Tibial artery (tissue), 4 donors: ENCODE data around the gene GALT.

ENCODE experiments used
- DNase-seq, 2 donors: peaks; one replicate each; pipeline ENCODE4 v3.0.0-alpha.2; 2019
- H3K27ac ChIP-seq, 2 donors: fragments of 200-600 bp; sonication (generic) in 1 of 2; 1 replicate in 1 of 2; 2 replicates in 1 of 2; pipeline ENCODE4 v1.5.1; 2018 to 2019; ENCODE audit warnings: mild to moderate bottlenecking in 1 of 2
- H3K27me3 ChIP-seq, 2 donors: fragments of 200-600 bp; sonication (generic) in 1 of 2; one replicate each; pipeline versions ENCODE4 v1.5.1 to v1.6.0; 2016 to 2019
- H3K36me3 ChIP-seq, 3 donors: fragments of 200-600 bp; sonication (generic) in 2 of 3; one replicate each; pipeline ENCODE4 v1.5.1; 2016 to 2019; ENCODE audit warnings: mild to moderate bottlenecking in 2 of 3
- H3K4me1 ChIP-seq, 4 donors: fragments of 200-600 bp; sonication (generic) in 2 of 4; 1 replicate in 3 of 4; 2 replicates in 1 of 4; pipeline ENCODE4 v1.5.1; 2016 to 2019
- H3K4me3 ChIP-seq, 2 donors: fragments of 200-600 bp; sonication (generic) in 1 of 2; 1 replicate in 1 of 2; 2 replicates in 1 of 2; pipeline ENCODE4 v1.5.1; 2018 to 2019; ENCODE audit warnings: mild to moderate bottlenecking in 2 of 2
- H3K9me3 ChIP-seq, 3 donors: fragments of 200-600 bp; sonication (generic) in 1 of 3; one replicate each; pipeline ENCODE4 v1.5.1; 2016 to 2019
- CTCF ChIP-seq, 2 experiments: fragments of 200-600 bp in 1 of 2; fragments of 450-650 bp in 1 of 2; IDR thresholded peaks; one replicate each; pipeline ENCODE4 v1.5.1; 2017 to 2019; ENCODE audit warnings: antibody characterized with exemption in 2 of 2, mild to moderate bottlenecking in 1 of 2, moderate library complexity in 1 of 2
- intact Hi-C: fragments of 100-400 bp; cut with DNase I; formaldehyde crosslinking; loops from one replicate; pipeline ENCODE4 v1.15.0; 2023; ENCODE audit warnings: low total_unique reads

The GALT gene

GRCh38 chr9:34684145-34684544 is 37.7 kb downstream of the GALT start:
- no peaks in the 10 kb centered on the region for H3K27me3 ChIP-seq
- peaks cover 0 to 37% (median 19%) of the 10 kb centered on the region in 4 donors for H3K4me1 ChIP-seq
- no peak overlapping the region for H3K4me3 ChIP-seq
- intact Hi-C loops, result no loop called here
- peaks cover 0 to 24% (median 0%) of the 10 kb centered on the region in 3 donors for H3K36me3 ChIP-seq
- H3K9me3 ChIP-seq, result no peaks in the 10 kb centered on the region
- DNase-seq, result no peak
- no peak overlapping the region for H3K27ac ChIP-seq
- TF ChIP-seq CTCF (IDR thresholded peaks at IDR 0.05), result no peak

- H3K36me3 ChIP-seq, result peaks cover 0 to 24% (median 0%) of the 10 kb centered on the region in 3 donors
- no peak for DNase-seq
- H3K27ac ChIP-seq, result no peak overlapping the region
- no peaks in the 10 kb centered on the region for H3K27me3 ChIP-seq
- H3K4me3 ChIP-seq, result no peak overlapping the region
- no peak for TF ChIP-seq CTCF (IDR thresholded peaks at IDR 0.05)
- intact Hi-C loops, result no loop called here
- H3K9me3 ChIP-seq, result no peaks in the 10 kb centered on the region
- H3K4me1 ChIP-seq, result peaks cover 0 to 38% (median 19%) of the 10 kb centered on the region in 4 donors
Observed at GRCh38 chr9:34684816-34685215, 38.3 kb downstream of the GALT start.

- H3K9me3 ChIP-seq, result no peaks in the 10 kb centered on the region
- DNase-seq, result no peak
- TF ChIP-seq CTCF (IDR thresholded peaks at IDR 0.05), result no peak
- intact Hi-C loops, result no loop called here
- no peak overlapping the region for H3K27ac ChIP-seq
- no peaks in the 10 kb centered on the region for H3K27me3 ChIP-seq
- peaks cover 0 to 45% (median 21%) of the 10 kb centered on the region in 4 donors for H3K4me1 ChIP-seq
- no peak overlapping the region for H3K4me3 ChIP-seq
- H3K36me3 ChIP-seq, result peaks cover 0 to 24% (median 0%) of the 10 kb centered on the region in 3 donors
Observed at GRCh38 chr9:34685591-34685990, 39.1 kb downstream of the GALT start.

GRCh38 chr9:34686231-34686630 is 39.8 kb downstream of the GALT start:
- H3K27ac ChIP-seq, result no peak overlapping the region
- DNase-seq, result peak in 1 of 2 donors; percentile 61
- no peak for TF ChIP-seq CTCF (IDR thresholded peaks at IDR 0.05)
- H3K4me1 ChIP-seq, result peaks cover 0 to 51% (median 28%) of the 10 kb centered on the region in 4 donors
- peaks cover 0 to 19% (median 0%) of the 10 kb centered on the region in 3 donors for H3K36me3 ChIP-seq
- intact Hi-C loops, result no loop called here
- no peaks in the 10 kb centered on the region for H3K27me3 ChIP-seq
- H3K4me3 ChIP-seq, result no peak overlapping the region
- H3K9me3 ChIP-seq, result no peaks in the 10 kb centered on the region

- H3K4me3 ChIP-seq, result no peak overlapping the region
- peaks cover 0 to 56% (median 31%) of the 10 kb centered on the region in 4 donors for H3K4me1 ChIP-seq
- DNase-seq, result no peak
- TF ChIP-seq CTCF (IDR thresholded peaks at IDR 0.05), result no peak
- H3K27me3 ChIP-seq, result no peaks in the 10 kb centered on the region
- no peaks in the 10 kb centered on the region for H3K9me3 ChIP-seq
- H3K36me3 ChIP-seq, result peaks cover 0 to 14% (median 0%) of the 10 kb centered on the region in 3 donors
- intact Hi-C loops, result no loop called here
- no peak overlapping the region for H3K27ac ChIP-seq
Observed at GRCh38 chr9:34686732-34687131, 40.3 kb downstream of the GALT start.
